ELF-1 (cell line): ENCODE data around the gene BRSK2.

Experiments
- DNase-seq: peaks from one replicate; pipeline ENCODE4 v3.0.0-alpha.2; 2016; ENCODE audit warnings: low read depth, low spot score

BRSK2 gene

GRCh38 chr11:1481483-1481825 is 91.7 kb downstream of the BRSK2 start:
- DNase-seq = no peak

DNA sequence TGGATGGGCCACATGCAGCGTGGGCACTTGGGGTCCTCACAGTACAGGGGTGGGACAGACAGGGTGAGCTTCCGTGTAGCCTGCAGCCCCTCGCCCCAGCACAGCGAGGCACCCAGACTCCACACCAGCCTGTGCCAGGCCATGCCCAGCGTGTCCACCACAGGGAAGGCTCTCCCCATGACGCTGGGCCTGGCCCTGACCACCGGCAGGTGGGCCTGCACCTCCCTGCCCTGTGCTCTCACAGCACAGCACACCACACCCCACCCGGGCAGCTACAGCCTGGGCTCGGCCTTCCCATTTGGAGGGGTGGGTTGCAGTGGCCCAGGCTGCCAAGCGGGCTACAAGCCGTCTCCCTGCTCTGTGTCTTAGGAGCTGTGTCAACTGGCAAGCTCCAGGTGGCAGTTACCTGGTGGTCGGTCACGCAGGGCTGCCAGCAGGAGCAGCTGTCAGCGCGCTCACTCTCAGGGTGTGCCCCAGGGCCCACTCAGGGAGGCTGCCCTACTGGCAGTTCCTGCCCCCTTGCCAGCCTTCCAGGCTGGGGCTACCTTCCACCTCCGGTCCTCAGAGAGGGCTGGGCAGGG is 92.2 kb downstream of the BRSK2 start:
- DNase-seq = no peak

- no peak for DNase-seq
Measured at GRCh38 chr11:1482581-1483444, 93.1 kb downstream of the BRSK2 start.

DNA sequence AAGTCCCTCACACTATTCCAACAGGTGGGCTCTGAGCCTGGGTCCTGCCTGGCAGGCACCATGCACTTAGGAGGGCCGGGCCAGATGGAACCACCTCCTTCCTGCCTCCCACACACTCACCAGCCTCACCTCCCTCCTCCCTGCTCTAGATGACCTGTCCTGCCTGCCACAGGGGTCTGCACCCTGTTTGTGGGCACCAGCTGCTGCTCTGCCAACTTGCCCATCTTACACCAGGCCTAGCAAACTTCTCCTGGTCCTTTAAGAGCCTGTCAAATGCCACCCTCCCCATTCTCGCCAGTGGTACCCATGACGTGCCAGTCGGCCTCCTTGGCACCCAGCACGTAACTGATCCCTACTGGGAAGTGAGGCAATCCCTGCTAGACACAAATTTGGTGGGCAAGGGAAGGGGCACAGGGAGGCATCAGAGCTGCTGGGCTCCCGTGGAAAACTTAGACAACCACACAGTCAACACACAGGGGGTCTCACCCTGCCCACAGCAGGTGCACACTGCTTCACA is 93.8 kb downstream of the BRSK2 start:
- no peak for DNase-seq

- no peak for DNase-seq
Measured at GRCh38 chr11:1484061-1484671, 94.4 kb downstream of the BRSK2 start.

GRCh38 chr11:1484695-1485503 is 95.2 kb downstream of the BRSK2 start:
- DNase-seq = peak; percentile 39

DNA sequence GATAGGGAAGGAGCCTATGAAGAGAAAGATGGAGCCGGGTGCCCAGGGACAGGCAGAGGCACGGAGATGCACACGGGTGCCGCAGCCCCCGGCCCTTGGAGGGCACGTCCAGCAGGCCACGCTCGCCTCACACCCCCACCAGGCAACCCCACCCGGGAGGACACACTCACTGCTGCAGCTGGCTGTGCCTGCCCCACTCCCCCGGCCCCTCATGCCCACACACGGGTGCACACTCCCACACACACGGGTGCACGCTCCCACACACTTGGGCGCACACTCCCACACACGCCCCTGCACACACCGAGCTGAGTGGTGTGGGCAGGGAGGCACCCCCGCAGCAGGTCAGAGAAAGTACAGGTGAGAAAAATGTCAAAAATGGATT is 95.8 kb downstream of the BRSK2 start:
- DNase-seq = no peak

- DNase-seq = peak; percentile 28
Measured at GRCh38 chr11:1486054-1486825, 96.5 kb downstream of the BRSK2 start, which contains the start of gene MOB2. Gene MOB2 (minus strand): TSS chr11:1486779. CDS start chr11:1486556, 223 bp downstream.

- DNase-seq = no peak
Measured at GRCh38 chr11:1487091-1487850, 97.5 kb downstream of the BRSK2 start.

DNA sequence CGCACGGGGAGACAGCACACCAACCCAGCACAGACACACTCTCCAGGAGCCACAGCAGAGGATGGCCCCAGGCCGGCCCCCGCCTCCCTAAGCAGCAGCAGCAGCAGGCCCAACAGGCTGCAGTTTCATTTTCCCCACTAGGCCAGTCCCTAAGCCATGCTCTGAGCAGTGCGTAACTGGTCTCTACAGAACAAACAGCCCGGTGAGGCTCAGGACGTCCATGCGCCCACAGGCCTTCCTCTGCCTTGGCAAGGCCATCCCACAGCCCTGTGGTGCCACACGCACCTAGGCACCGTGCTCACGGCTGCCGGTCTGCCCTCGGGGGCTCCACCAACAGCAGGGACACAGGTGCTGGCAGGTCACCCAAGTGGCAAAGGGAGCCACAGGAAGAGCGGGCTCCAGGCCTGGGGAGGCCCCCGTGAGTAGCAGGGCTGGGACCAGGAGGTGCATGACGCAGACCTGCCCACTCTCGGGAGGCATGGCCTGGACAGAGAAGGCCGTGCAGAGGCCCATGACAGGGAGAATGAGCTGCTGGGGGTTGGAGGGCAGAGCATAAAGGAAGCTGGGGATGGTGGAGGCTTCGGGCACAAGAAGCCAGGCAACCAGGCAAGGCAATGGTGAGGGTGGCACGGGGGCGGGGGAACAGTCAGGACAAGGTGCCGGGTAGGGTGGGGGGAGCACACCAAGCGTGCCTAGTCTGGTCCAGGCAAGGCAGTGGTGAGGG is 98.3 kb downstream of the BRSK2 start:
- peak; percentile 42 for DNase-seq

- DNase-seq = no peak
Measured at GRCh38 chr11:1488575-1489180, 98.9 kb downstream of the BRSK2 start.

DNA sequence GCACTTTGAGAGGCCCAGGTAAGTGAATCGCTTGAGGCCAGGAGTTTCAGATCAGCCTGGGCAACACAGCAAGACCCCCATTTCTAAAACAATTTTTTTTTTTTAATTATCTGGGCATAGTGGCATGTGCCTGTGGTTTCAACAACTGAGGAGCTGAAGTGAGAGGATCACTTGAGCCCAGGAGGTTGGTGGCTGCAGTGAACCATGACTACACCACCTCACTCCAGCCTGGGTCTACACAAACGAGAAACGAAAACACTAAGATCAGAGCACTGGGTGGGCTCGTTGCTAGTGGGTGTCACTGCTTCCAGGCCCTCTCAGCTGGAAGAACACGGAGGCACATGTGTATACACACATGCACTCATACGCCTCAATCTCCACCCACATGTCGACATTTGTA is 100.9 kb downstream of the BRSK2 start:
- no peak for DNase-seq

GRCh38 chr11:1491379-1491778 is 101.6 kb downstream of the BRSK2 start:
- DNase-seq = no peak

DNA sequence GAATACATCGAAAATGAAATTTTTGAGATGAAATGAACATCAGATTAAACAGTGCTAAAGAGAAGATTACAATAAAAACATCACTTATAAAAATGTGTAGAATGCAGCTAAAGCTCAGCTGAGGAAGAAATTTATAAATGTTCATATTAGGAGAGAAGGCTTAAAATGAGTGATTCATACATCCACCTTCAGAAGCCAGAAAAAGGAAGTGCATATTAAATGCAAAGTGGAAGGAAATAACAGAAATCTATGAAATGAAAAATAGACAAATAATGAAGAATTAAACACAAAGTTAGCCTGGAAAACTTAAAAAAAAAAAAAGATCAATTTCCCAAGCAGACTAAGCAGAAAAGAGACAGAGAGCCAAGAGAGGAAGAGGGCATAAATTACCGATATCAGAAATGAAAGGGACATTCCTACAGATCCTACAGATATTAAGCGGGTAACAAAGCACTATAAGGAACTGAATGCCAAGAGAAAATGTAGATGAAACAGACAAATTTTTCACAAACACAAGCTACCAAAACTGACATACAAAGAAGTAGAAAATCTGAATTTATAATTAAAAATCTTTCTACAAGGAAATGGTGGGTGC is 104.0 kb downstream of the BRSK2 start:
- no peak for DNase-seq

DNA sequence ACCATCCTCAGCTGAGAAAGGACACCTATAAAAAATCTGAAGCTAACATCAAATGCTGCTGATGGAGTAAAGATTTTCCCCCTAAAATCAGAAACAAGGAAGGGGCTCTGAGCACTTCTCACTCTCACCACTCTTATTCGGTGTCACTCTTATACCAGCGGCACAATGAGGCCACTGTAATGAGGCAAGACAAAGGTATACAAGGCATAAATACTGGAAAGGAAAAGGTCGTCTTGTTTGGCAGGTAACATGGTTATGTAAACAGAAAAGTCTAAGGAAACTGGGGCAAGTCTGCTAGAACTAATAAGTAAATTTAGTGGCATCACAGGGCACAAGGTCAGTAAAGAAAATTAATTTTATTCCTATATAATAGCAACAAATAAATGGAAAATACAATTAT is 104.9 kb downstream of the BRSK2 start:
- DNase-seq = no peak

GRCh38 chr11:1496091-1496760 is 106.5 kb downstream of the BRSK2 start:
- no peak for DNase-seq

DNA sequence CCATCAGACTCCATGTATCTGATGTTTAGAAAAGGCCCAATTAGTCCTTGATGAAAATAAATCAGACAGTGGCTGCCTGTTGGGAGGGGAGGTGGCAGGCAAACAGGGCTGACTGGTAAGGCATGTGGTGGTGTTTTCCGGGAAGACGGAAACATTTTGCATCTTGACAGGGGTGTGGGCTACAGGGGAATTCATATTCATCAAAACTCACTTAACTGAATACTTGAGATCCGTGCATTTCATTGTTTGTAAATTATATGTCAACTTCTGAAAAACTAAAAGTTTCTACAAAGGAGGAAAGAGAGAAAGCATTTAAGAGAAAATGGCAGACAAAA is 107.0 kb downstream of the BRSK2 start:
- no peak for DNase-seq

DNA sequence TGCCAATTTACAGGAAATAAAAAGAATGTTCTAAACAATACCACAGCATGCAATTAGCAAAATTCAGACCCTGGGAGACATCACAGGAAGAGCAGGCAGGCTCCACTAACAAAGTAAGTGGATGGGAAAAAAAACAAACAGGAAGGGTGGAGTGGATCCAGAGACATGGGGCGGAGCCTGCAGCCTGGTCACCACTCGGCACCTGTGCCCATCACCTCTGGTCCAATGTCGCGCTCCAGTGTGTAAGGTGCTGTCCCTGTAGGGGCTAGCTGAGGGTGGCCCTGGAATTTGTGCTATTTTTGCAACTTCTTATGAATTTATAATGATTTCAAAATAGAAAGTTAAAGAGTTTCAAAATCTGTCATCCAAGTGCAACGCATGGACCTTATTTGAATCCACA is 107.9 kb downstream of the BRSK2 start:
- DNase-seq = no peak
